ENCODE results near the gene MCL1.
"Not testable (repeated sequence)": the region's sequence is repeated elsewhere in the genome, so short reads cannot be mapped to it uniquely, and the experiment has no call there.

Gene MCL1

DNA sequence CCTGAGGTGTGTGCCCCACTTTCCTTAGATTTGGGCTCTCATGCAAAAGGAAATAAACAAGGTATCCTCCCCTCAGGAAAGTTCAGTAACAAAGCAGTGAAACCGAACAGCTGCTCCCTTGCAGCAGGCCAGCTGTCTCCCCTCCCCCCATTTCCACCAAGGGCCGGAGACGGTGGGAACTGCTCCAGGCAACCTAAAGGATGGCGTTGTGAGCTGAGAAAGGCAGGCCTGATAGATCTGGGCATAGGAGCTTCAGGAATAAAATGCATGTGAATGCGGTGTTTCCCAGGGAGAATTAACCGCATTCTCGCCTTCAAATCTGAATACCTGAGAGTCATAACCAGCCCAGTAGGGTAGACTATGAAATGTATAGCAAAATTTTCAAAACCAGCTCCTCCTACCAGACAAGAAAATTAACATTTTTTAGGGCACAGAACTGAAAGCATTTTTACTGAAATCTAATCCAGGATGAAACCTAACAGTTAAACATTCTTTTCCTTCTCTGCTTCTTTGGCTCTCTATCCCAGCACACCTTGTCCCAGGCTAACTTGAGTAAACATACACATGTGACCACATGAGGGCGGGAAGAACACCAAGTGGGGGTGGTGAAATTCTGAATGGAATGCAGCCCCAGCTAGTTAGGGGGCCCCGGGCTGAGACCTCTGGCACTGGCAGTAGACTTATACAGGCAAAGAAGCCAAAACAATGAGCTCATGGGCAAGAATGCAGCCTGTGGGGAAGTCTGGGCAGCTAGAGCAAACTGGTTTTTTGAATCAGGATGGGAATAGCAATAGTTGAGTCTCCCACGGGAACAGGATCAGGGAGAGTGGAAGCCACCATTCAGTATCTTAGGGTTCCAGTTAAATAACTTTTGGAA is 11.5 kb downstream of the MCL1 start:
- peak; percentile 50 for DNase-seq

DNA sequence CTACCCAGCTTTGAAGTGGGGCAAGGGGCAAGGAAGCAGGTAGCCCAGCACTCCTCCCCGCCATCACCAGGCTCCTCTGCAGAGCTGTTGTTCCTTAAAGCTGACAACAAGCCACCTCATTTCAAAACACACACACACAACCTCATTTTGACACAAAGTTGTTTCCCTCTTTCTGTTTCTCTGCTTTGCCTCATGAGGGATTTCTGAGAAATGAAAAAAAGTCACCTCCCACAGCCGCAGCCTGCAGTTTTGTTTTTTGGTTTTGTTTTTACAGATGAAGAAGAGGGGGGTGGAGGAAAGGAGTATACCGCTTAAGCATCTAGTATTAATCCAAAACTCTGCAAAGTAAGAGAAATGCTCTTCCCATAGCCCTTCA is 12.1 kb downstream of the MCL1 start:
- DNase-seq: no peak

DNA sequence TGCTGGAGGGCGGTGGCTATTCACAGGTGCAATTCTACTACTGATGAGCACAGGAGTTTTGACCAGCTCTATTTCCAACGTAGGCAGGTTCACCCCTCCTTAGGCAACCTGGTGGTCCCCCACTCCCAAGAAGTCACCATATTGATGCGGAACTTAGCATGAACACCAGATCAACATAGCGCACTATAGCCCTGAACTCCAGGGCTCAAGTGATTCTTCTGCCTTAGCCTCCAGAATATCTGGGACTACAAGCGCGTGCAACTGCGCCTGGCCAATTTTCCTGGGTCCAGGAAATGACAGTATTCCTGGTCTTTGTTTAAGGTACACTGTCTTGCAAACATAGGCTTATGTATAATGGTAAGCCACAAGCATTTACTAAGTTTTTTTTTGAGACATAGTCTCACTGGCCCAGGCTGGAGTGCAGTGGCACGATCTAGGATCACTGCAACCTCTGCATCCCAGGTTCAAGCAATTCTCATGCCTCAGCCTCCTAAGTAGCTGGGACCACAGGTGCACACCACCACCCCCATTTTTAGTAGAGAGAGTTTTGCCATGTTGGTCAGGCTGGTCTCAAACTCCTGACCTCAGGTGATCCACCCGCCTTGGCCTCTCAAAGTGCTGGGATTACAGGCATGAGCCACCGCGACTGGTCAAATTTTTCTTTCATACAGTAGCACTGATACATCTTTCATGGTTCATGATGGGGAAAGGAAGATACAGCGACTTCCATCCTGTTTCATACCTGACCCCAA is 12.6 kb downstream of the MCL1 start:
- no peak for DNase-seq

GRCh38 chr1:150565240-150565991 is 14.0 kb downstream of the MCL1 start:
- DNase-seq: not testable (repeated sequence)

- DNase-seq: no peak
Observed at GRCh38 chr1:150564051-150564991, 15.1 kb downstream of the MCL1 start.

GRCh38 chr1:150563340-150564038 is 15.9 kb downstream of the MCL1 start:
- peak; percentile 63 for DNase-seq

DNA sequence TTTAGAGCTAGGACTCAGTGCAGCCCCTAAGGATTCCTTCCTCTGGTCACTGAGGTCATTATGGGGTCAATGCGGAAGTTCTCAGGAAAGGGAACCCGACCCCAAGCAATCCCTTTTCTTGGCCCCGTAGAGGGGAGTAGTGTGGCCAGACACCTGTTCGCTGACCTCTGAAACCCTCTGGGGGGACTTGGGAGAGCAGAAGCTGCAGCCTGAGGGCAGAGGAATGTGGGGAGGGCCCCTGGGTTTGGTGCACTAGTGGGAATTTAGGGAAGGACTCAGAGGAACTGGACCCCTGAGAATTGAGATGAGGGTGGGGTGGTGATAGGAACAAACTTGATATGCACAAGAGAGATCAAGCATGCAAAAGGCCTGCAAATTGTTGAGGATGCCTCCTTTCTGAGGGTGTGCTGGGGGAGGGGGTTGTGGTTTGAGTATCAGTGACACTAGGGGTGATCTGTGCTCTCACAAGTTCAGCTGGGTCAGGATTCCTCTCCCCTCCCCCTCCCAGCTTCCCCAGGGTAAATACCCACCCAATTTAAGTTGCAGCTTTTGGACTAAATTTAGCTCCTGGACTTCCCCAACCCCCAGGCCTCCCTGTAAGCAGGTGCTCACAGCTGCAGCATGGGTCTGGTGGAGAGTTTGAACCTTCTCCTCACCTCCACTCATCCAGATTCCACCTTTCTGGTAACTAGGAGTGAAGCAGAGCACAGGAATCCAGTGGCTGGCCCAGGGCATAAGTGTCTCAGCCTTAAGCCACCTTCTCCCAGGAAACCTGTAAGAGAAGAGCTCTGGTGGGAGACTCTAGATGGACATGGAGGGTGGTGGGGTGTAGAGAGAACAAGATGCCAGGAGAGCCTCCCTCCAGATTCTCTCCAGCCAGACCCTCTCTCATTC is 16.7 kb downstream of the MCL1 start:
- DNase-seq: no peak

- peak; percentile 79 for DNase-seq
Observed at GRCh38 chr1:150561974-150562445, 17.4 kb downstream of the MCL1 start.

GRCh38 chr1:150561254-150561973 is 18.0 kb downstream of the MCL1 start:
- peak; percentile 85 for DNase-seq

- peak; percentile 82 for DNase-seq
Observed at GRCh38 chr1:150560576-150561253, 18.7 kb downstream of the MCL1 start.

DNA sequence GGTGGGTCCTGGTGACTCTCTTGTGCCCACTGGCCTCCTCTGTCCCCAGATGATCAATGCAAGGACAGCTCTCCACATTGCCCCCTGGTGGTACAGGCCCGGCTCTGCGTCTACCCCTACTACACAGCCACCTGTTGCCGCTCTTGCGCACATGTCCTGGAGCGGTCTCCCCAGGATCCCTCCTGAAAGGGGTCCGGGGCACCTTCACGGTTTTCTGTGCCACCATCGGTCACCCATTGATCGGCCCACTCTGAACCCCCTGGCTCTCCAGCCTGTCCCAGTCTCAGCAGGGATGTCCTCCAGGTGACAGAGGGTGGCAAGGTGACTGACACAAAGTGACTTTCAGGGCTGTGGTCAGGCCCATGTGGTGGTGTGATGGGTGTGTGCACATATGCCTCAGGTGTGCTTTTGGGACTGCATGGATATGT is 19.4 kb downstream of the MCL1 start:
- peak; percentile 30 for DNase-seq

- DNase-seq: no peak
Observed at GRCh38 chr1:150559656-150560010, 19.8 kb downstream of the MCL1 start.

- DNase-seq: no peak
Observed at GRCh38 chr1:150558761-150559655, 20.4 kb downstream of the MCL1 start.

- DNase-seq: no peak
Observed at GRCh38 chr1:150558303-150558704, 21.1 kb downstream of the MCL1 start.

DNA sequence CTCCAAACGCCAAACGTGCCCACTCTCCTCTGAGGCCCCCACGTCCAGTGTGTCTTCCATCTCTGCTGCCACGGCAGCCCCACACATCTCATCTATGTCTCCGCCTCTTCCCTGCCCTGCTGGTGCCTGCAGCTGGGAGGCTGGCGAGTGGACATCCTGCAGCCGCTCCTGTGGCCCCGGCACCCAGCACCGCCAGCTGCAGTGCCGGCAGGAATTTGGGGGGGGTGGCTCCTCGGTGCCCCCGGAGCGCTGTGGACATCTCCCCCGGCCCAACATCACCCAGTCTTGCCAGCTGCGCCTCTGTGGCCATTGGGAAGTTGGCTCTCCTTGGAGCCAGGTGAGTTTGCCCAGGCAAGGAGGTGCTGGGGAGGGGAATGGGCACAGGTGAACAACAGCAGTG is 21.6 kb downstream of the MCL1 start:
- DNase-seq: no peak

GRCh38 chr1:150557065-150557600 is 22.3 kb downstream of the MCL1 start:
- DNase-seq: no peak

GRCh38 chr1:150555971-150556865 is 23.2 kb downstream of the MCL1 start:
- no peak for DNase-seq

Measured in NCI-H2029 (cell line).